ENCODE measurements around the gene PRKCI. TPM values are rescaled to one million over a fixed set of nuclear protein-coding genes. Genes with fewer than 3 reads are reported as not detected.
"Not testable (repeated sequence)": the region's sequence is repeated elsewhere in the genome, so short reads cannot be mapped to it uniquely, and the experiment has no call there.

PRKCI gene
- total RNA-seq, 1 donor: 56.2 TPM

- H3K4me3 ChIP-seq (ENCODE audit: low read depth, low read length): no peak overlapping the region
- no peak for TF ChIP-seq CTCF (IDR thresholded peaks at IDR 0.05; ENCODE audit: insufficient read depth, low read length)
- no peak for DNase-seq (ENCODE audit: low read depth)
Observed at GRCh38 chr3:170337420-170337819, 115.2 kb downstream of the PRKCI start.

GRCh38 chr3:170338690-170339340 lies 116.6 kb downstream of the PRKCI start:
- no peak for TF ChIP-seq CTCF (IDR thresholded peaks at IDR 0.05; ENCODE audit: insufficient read depth, low read length)
- H3K4me3 ChIP-seq (ENCODE audit: low read depth, low read length): no peak overlapping the region
- no peak for DNase-seq (ENCODE audit: low read depth)

GRCh38 chr3:170342273-170342672 lies 120.0 kb downstream of the PRKCI start:
- DNase-seq (ENCODE audit: low read depth); H3K4me3 ChIP-seq (ENCODE audit: low read depth, low read length): not testable (repeated sequence)

- DNase-seq (ENCODE audit: low read depth); H3K4me3 ChIP-seq (ENCODE audit: low read depth, low read length): not testable (repeated sequence)
Observed at GRCh38 chr3:170343859-170344258, 121.6 kb downstream of the PRKCI start.

- TF ChIP-seq CTCF (IDR thresholded peaks at IDR 0.05; ENCODE audit: insufficient read depth, low read length): no peak
- DNase-seq (ENCODE audit: low read depth): no peak
- H3K4me3 ChIP-seq (ENCODE audit: low read depth, low read length): no peak overlapping the region
Observed at GRCh38 chr3:170344971-170345370, 122.7 kb downstream of the PRKCI start.

GRCh38 chr3:170346481-170347392 lies 124.5 kb downstream of the PRKCI start:
- H3K4me3 ChIP-seq (ENCODE audit: low read depth, low read length): no peak overlapping the region
- no peak for TF ChIP-seq CTCF (IDR thresholded peaks at IDR 0.05; ENCODE audit: insufficient read depth, low read length)
- no peak for DNase-seq (ENCODE audit: low read depth)

GRCh38 chr3:170350515-170351413 lies 128.5 kb downstream of the PRKCI start:
- DNase-seq (ENCODE audit: low read depth): no peak
- no peak overlapping the region for H3K4me3 ChIP-seq (ENCODE audit: low read depth, low read length)
- no peak for TF ChIP-seq CTCF (IDR thresholded peaks at IDR 0.05; ENCODE audit: insufficient read depth, low read length)
